KOPT-K1 (cell line): ENCODE results near the gene ATP6V1C2.
A peak's percentile ranks its signal among the peaks of the same experiment; 100 is the strongest.

Experiments used
- H3K27ac ChIP-seq: fragments of 200-600 bp; sonication (generic); 2 replicates; pipeline ENCODE4 v1.5.1; 2016; ENCODE audit warnings: antibody characterized with exemption, mild to moderate bottlenecking, low read depth, low read length; ENCODE audit not compliant: poor library complexity, severe bottlenecking
- H3K36me3 ChIP-seq: fragments of 200-600 bp; sonication (generic); 2 replicates; pipeline ENCODE4 v1.5.1; 2017; ENCODE audit warnings: antibody characterized with exemption, mild to moderate bottlenecking, low read length, moderate library complexity; ENCODE audit not compliant: insufficient read depth
- H3K9me3 ChIP-seq: fragments of 200-600 bp; sonication (generic); 2 replicates; pipeline ENCODE4 v1.5.1; 2017; ENCODE audit warnings: antibody characterized with exemption, low read length, mild to moderate bottlenecking; ENCODE audit not compliant: insufficient read depth, poor library complexity, severe bottlenecking

The ATP6V1C2 gene, protein sequence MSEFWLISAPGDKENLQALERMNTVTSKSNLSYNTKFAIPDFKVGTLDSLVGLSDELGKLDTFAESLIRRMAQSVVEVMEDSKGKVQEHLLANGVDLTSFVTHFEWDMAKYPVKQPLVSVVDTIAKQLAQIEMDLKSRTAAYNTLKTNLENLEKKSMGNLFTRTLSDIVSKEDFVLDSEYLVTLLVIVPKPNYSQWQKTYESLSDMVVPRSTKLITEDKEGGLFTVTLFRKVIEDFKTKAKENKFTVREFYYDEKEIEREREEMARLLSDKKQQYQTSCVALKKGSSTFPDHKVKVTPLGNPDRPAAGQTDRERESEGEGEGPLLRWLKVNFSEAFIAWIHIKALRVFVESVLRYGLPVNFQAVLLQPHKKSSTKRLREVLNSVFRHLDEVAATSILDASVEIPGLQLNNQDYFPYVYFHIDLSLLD

DNA sequence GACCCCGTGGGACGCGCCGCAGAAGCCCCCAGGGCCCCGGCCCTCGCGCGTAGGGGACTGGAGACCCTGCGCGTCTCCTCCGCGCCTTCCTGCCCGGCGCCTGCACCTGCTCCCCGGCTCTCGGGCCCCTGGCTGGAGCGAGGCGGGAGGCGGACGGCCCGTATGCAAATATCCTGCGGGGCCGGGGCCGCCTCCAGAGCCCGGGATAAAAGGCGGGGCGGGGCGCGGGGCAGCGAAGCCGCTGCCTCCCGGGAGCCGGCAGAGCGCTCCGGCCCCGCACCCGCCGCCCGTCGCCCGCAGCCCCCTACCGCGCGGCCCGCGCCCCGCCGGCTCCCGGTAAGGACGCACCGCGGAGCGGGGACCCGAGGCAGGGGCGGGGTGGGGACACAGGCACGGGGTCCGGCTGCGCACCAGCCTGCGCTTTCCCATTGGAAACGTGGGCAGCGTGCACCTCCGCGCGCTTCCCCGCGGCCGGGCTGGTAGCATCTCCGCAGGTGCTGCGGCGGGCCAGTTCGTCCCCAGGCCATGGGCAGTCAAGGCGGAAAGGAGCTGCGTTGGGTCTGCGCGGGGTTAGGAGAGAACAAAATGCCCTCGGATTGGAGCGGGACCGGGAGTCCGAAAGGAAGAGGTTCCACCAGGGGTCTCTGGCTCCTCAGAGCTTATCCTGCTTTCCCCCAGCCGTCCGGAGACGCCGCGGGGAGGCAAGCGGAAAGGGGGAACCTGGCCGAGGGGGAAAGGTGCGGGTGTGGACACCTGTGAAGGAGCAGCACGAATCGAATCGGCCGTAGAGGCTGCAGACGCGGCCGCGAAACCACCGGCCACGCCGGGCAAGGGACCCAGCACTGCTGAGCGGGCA is at the start of gene ATP6V1C2:
TSS of gene ATP6V1C2 (plus strand) at position 235 of the 856 bp plus-strand sequence. CDS start 1,220 bp downstream, outside the sequence.
- H3K27ac ChIP-seq = no peak within 1 kb of the TSS
- H3K36me3 ChIP-seq = no peaks in the 10 kb centered on the region
- no peaks in the 10 kb centered on the region for H3K9me3 ChIP-seq

GRCh38 chr2:10675131-10675530 is 46.3 kb upstream of the ATP6V1C2 start:
- peak overlapping the region; percentile 37 for H3K27ac ChIP-seq
- peaks cover 80% of the 10 kb centered on the region for H3K36me3 ChIP-seq
- H3K9me3 ChIP-seq = no peaks in the 10 kb centered on the region

GRCh38 chr2:10678225-10678624 is 43.2 kb upstream of the ATP6V1C2 start:
- Histone ChIP-seq H3K36me3 (peaks cover 80% of the 10 kb centered on the region), H3K9me3 (no peaks in the 10 kb centered on the region), H3K27ac (no peak overlapping the region)

DNA sequence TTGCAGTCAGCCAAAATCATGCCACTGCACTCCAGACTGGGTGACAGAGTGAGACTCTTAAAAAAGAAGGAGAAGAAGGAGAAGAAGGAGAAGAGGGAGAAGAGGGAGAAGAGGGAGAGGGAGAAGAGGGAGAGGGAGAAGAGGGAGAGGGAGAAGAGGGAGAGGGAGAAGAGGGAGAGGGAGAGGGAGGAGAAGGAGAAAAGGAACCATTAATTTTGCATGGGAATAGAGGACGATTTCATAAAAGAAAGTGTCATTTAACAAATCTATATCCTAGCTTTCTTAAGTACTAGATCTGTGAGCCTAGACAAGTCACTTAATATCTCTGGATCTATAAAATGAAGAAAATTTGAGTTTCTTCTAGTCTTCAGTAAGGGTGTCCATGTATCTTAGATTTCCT is 41.2 kb upstream of the ATP6V1C2 start:
- Histone ChIP-seq H3K36me3 (peaks cover 85% of the 10 kb centered on the region), H3K27ac (no peak overlapping the region), H3K9me3 (no peaks in the 10 kb centered on the region)

DNA sequence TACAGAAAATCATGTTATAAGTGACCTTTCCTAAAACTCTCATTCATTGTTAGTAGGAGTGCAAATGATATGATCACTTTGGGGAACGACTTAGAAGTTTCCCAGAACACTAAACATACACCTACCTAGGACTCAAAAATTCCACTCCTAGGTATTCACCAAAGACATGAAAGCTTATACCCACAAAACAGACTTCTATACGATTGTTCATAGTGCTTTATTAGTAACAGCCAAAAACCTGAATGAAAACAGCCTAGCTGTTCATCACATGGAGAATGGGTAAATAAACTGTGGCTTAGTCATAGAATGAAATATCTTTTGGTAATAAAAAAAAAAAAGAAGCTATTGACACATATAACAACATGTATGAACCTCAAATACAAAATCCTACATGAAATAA is 40.5 kb upstream of the ATP6V1C2 start:
- Histone ChIP-seq H3K27ac (no peak overlapping the region), H3K9me3 (no peaks in the 10 kb centered on the region), H3K36me3 (peaks cover 87% of the 10 kb centered on the region)

GRCh38 chr2:10686176-10686730 is 35.2 kb upstream of the ATP6V1C2 start:
- no peak overlapping the region for H3K27ac ChIP-seq
- peaks cover 48% of the 10 kb centered on the region for H3K36me3 ChIP-seq
- H3K9me3 ChIP-seq = no peaks in the 10 kb centered on the region

GRCh38 chr2:10688921-10689807 is 32.3 kb upstream of the ATP6V1C2 start:
- Histone ChIP-seq H3K9me3 (no peaks in the 10 kb centered on the region), H3K36me3 (peaks cover 19% of the 10 kb centered on the region), H3K27ac (peak overlapping the region; percentile 69)

DNA sequence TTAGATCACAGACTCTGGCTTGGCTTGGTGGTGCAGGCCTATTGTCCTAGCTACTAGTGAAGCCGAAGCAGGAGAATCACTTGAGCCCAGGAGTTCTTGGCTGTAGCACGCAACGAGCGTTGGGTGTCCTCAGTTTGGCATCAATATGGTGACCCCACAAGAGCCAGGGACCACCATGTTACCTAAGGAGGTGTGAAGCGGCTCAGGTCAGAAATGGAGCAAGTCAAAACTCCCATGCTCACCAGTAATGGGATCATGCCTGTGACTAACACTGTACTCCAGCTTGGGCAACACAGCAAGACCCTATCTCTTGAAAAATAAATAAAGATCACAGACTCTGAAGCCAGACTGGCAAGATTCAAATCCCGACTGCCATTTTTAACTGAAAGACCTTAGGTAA is 29.9 kb upstream of the ATP6V1C2 start:
- no peak overlapping the region for H3K27ac ChIP-seq
- peaks cover 3% of the 10 kb centered on the region for H3K36me3 ChIP-seq
- no peaks in the 10 kb centered on the region for H3K9me3 ChIP-seq

GRCh38 chr2:10700078-10700803 is 21.2 kb upstream of the ATP6V1C2 start:
- Histone ChIP-seq H3K36me3 (no peaks in the 10 kb centered on the region), H3K9me3 (no peaks in the 10 kb centered on the region)

DNA sequence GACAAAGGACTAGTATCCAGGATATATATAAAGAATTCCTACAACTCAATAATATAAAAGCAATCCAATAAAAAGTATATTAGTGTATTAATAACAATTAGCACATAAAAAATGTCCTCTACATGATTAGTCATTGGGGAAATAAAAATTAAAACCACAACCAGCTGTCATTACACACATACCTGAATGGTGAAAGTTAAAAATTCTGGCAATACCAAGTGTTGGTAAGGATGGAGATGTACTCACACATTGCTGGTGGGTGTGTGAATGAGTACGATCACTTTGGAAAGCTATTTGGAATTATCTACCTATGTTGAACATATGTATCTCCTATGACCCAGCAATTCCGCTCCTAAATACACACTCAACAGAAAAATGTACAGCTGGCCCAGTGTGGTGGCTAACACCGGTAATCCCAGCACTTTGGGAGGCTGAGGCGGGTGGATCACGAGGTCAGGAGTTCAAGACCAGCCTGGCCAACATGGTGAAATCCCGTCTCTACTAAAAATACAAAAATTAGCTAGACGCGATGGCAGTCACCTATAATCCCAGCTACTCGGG is 17.3 kb upstream of the ATP6V1C2 start:
- Histone ChIP-seq H3K27ac (no peak overlapping the region), H3K36me3 (no peaks in the 10 kb centered on the region), H3K9me3 (no peaks in the 10 kb centered on the region)

More at GRCh38 chr2:10700078-10700803, 21.2 kb upstream of the ATP6V1C2 start:
- H3K27ac ChIP-seq = no peak overlapping the region

DNA sequence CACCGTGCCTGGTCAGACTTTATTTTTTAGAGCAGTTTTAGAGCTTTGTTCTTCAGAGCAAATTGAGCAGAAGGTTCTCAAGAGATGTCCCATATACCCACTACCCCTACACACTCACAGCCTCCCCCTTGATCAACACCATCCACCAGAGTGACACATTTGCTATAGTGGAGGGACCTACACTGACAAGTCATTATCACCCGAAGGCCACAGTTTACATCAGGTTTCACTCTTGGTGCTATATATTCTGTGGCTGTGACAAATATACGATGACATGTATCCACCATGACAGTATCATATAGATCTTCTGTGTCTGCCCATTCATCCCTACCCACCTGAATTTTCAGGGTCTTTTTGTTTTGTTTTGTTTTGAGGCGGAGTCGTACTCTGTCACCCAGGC is 15.4 kb upstream of the ATP6V1C2 start:
- Histone ChIP-seq H3K27ac (no peak overlapping the region), H3K9me3 (no peaks in the 10 kb centered on the region), H3K36me3 (no peaks in the 10 kb centered on the region)

GRCh38 chr2:10707831-10708230 is 13.6 kb upstream of the ATP6V1C2 start:
- Histone ChIP-seq H3K9me3 (no peaks in the 10 kb centered on the region), H3K27ac (no peak overlapping the region), H3K36me3 (no peaks in the 10 kb centered on the region)

DNA sequence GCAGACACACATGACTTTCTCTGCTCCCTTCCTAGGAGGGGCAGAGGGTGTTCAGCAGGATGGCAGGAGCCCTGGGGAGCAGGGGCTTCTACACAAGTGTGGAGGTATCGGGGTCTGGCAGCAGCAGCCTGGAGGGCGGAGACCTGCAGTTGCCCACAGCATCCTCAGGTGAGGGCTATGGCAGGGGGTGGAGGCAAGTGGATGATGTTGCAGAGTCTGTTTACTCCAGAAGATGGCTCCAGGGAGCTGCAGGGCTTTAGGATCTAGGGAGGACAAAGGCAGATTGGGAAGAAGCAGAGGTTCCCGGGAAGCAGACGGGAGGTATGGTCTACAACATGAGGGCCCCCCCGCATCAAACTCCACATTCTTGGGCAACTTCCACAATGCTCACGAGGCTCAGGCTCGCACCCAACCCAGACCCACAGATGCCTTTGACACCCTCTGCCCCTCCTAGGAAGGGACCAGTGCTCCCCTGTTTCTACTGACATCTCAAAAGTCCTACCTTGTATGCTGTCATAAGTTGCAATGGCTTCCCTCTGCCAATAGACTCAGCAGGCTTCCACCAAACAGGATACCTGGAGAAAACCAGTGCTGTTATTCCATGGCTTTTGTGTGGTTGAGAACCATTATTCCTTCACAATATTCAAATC is 12.0 kb upstream of the ATP6V1C2 start:
- Histone ChIP-seq H3K27ac (no peak overlapping the region), H3K36me3 (no peaks in the 10 kb centered on the region), H3K9me3 (no peaks in the 10 kb centered on the region)
